Stimulated activated CD4-positive, alpha-beta T cell treated with anti-CD3 and anti-CD28 coated beads, Interleukin-4, amount 100 ng/mL, for 1 hour (primary cell): Measurements from ENCODE around the gene NFATC3.

Experiments used
- DNase-seq: peaks from one replicate; pipeline ENCODE4 v3.0.0-alpha.2; 2020

The NFATC3 gene

DNA sequence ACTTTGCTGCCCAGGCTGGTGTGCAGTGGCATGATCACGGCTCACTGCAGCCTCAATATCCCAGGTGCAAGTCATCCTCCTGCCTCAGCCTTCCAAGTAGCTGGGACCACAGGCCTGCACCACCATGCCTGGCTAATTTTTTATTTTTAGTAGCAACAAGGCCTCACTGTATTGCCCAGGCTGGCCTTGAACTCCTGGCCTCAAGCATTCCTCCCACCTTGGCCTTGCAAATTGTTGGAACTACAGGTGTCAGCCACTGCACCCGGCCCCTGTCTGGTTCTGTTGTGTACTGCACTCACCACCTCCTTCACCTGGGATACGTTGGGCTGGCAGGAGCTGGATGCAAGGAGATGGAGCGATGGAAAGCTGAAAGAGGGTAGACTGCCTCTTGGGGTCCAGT is 168.6 kb downstream of the NFATC3 start:
- no peak for DNase-seq

DNA sequence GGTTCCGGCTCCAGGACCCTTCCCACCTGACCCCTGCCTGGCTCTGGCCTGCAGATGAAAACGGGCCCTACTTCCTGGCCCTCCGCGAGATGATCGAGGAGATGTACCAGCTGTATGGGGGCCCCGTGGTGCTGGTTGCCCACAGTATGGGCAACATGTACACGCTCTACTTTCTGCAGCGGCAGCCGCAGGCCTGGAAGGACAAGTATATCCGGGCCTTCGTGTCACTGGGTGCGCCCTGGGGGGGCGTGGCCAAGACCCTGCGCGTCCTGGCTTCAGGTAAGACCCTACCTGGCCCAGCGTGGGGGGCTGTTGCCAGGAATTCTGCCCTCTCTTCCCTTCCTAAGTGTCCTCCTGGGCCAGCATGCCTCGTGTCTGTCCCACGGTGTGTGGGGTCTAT is 170.5 kb downstream of the NFATC3 start:
- no peak for DNase-seq

DNA sequence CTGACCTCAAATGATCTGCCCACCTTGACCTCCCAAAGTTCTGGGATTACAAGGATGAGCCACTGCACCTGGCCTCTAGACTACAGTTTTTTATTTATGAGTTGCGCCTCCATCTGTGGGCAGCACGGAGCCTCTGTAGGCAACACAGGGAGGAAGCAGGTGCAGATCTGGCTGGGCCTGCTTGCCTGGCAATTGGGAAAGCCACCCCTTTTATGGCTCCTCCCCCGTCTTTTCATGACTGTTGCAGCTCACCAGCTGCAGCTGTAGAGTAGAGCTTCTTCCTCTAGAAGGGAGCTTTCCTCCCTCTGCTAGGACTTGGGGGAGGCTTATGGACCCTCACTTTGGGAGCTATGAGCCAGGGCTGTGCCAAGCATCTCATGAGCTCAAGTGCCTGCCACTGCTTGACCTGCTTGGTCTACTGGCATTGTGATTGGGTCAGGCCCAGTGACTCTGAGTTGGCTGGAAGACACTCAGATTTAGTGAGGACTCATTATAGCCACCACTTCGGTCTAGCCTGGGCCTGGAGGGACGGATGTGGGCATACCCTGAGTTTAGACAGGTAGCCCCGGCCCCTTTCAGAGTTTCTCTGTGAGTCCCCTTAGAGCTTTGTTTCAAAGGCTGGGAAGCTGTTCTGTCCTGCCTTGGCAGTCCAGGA is 172.2 kb downstream of the NFATC3 start:
- no peak for DNase-seq

DNA sequence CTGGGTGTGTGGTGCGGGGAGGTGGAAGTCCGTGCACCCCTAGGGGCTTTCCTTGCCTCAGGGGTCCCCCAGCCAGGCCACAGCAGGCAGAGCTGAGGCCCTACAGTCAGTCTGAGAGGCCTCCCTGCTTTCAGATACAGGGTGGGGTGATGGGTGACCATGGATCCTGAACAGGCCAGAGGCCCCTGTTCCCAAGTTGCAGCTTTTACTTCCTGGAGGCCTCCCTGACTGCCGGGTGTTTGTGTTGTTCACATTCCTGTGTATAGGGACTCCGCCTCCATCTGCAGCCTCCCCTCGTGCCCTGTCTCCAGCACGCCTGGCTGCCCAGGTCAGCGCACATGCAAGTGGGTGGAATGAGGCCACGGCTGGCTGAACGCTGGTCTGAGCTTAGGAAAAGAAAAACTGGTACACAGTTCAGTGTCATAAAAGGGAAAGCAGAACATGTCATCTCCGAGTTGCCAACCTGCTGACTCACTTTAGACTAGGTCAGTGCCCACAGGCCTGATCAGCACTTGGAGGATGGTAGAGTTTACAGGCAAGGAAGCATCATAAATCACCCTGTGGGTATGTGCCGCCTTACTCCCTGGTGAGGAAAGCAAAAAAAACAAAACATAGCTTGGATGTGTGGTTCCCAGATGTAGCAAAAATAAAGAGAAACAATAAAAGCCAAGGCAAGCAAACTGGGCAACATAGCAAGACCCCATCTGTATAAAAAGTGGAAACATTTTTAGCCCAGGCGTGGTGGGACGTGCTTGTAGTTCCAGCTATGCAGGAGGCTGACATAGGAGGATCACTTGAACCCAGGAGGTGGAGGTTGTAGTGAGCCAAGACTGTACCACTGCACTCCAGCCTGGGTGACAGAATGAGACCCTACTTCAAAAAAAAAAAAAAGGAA is 173.0 kb downstream of the NFATC3 start:
- no peak for DNase-seq

DNA sequence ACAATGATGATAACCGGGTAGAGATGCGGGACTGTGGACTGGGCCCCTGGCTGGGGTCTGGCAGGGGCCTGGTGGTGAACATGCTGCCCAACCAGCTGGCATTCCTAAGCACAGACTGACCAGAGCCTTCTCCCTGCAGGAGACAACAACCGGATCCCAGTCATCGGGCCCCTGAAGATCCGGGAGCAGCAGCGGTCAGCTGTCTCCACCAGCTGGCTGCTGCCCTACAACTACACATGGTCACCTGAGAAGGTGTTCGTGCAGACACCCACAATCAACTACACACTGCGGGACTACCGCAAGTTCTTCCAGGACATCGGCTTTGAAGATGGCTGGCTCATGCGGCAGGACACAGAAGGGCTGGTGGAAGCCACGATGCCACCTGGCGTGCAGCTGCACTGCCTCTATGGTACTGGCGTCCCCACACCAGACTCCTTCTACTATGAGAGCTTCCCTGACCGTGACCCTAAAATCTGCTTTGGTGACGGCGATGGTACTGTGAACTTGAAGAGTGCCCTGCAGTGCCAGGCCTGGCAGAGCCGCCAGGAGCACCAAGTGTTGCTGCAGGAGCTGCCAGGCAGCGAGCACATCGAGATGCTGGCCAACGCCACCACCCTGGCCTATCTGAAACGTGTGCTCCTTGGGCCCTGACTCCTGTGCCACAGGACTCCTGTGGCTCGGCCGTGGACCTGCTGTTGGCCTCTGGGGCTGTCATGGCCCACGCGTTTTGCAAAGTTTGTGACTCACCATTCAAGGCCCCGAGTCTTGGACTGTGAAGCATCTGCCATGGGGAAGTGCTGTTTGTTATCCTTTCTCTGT is 174.0 kb downstream of the NFATC3 start:
- DNase-seq: no peak

DNA sequence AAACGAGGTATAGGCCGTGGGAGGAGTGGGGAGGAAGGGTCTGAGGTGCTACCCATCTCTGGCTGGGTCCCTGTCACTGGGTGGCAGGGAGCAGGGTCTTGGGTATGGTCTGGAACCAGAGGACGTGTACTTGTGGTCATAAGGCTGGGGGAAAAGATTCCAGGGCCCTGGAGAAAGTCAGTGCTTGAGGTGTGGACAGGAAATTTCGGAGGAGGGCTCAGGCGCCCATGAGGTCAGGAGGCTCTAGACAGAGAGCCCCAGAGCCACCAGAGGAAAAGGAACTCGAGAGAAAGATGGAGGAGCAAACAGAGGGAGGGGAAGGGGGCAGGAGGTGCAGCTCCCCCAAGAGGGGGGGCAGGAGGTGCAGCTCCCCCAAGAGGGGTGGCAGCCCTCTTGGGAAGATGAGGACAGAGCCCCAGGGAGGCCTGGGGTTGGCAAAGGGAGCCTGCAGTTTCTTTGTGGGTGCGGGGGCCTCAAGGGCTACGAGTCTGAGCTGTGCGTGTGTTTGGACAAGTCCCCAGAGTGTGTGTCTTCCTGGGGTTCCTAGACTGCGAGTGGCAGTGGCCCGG is 178.5 kb downstream of the NFATC3 start:
- DNase-seq: no peak

DNA sequence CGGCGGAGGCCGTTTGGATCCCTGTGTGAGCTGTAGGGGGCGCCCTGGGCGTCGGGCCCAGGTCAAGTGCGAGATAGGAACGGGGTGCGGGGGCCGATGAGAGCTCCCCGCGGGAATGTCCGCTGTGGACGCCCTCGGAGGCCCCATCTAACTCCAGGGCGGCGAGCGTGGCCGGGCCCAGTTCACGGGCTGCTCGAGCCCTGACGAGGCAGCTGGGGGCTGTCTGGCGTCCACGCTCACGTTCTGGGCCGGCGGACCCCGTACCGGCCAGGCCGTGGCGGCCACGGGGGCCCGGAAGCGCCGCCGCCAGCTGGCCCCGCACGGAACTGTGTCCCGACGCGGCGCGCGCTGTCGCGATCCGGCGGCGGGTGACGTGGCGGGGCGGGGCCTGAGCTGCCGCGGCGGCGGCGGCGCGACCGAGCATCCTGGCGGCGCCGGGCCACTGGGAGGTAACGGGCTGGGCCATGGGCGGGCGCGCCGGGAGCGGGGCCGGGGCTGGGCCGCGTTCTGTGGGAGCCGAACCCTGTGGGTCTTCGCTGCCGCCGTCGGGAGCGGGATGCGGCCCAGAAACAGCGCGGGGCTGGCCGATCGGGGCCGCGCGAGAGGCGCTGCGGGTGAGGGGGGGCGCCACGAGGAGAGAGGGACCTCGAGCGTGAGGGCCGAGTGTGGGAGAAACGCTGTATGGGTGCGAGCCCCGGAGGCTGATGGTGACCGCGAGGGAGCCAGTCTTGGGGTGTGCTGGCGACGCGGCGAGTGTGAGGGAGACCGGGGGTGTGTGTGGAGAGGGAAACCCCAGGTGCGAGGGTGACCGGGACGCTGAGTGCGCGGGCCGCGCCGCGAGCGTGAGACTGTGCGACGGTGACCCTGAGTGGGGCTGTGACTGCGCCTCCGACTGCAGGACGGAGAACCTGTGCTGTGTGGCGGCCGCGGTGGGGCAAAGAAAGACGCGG is 179.2 kb downstream of the NFATC3 start, which contains the start of gene SLC7A6:
Gene SLC7A6 (plus strand): TSS at position 399 of the 950 bp plus-strand sequence. CDS start 10,201 bp downstream, outside the sequence.
- DNase-seq: peak; percentile 86

DNA sequence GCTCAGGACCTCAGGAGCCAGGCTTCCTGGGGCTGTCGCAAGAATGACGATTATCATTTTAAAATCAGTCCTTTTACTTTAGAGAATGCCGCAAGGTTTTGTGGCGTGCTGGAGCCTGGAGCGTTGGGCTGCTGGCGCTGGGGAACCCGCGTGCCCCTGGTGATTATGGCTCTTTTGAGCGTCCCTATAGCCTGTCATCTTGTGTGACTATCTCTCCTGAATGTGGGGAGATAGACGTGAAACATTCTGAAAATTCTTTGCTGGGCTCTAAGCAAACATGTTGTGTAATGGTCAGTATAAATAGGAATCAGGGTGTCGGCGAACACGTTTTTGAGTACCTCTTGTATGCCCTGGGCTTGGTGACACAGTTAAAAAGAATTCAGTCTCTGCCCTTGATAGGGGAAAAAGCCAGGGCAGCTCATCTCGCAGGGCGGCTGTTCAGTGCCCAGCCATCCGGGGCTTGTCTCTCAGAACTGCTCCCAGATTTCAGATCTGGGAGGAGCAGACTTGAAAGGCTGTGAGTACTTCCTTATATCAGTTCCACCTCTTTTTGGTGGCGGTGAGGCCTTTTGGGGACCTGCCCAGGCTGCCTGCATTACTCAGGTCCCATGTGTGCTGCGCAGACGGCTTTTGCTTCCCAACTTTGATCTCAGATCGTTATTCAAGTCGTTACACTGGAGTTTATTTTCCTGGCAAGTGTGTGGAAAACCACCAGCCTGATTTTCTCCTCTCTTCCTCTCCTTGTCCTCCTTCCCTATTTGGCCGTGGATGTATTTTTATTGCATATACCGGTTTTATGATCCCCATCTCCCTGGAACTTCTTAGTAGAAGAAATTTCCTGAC is 180.1 kb downstream of the NFATC3 start:
- DNase-seq: peak; percentile 47

DNA sequence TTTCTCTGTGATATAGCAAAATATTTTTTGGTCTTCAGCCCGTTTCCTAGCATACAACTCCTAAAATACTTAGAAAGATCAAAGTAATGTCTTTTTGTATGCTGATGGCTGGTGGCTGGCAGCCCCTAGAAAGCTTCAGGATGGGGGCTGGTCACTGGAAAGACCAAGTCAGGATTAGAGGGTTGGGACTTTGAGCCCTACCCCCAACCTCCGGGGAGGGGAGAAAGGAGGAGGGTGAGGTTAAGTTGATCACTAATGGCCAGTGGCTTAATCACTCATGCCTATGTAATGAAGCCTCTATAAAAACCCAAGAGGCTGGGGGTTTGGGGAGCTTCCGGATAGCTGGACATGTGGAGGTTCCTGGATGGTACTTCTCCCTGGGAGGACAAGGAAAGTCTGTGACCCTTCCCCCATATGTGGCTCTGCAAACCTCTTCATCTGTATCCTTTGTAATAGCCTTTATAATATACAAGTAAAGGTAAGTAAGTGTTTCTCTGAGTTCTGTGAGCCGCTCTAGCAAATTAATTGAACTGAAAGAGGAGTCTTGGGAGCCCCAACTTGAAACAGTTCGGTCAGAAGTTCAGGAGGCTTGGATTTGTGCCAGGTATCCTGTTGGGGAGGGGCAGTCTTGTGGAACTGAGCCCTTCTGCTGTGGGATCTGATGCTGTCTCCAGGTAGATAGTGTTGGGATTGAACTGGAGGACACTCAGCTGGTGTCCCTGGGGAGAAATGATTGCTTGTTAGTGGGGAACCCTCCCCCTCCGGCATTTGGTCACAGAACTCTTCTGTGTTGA is 182.6 kb downstream of the NFATC3 start:
- DNase-seq: no peak

DNA sequence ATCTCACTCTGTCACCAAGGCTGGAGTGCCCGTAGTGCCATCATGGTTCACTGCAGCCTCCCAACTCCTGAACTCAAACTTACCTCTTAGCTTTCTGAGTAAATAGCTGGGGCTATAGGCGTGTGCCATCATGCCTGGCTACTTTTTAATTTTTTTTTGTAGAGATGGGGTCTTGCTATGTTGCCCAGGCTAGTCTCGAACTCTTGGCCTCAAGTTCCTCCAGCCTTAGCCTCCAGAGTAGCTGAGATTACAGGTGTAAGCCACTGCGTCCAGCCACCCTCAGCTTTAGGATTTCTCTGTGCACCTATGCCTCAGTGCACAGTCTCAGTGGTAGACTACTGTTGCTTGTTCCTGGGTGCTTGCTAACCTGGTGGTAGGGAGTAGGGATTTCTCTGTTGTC is 184.6 kb downstream of the NFATC3 start:
- no peak for DNase-seq

DNA sequence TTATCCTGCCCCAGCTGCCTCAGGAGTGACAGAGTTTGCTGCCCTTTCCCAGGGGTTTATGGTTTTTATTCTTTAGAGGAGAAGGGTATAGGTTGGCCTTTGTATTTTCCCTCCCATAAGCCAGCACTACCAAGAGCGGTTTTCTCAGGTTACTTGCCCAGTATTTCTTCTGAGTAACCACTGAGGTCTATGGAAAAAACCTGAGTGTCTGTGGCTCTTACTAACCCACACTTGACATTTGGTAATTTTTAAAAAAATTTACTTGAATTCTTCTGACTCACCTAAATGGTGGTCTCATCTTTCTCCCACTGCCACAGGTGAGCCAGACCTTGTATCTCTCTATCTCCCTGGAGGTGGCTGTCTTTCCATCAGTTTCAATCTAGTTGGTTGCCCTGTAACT is 185.2 kb downstream of the NFATC3 start:
- DNase-seq: no peak

DNA sequence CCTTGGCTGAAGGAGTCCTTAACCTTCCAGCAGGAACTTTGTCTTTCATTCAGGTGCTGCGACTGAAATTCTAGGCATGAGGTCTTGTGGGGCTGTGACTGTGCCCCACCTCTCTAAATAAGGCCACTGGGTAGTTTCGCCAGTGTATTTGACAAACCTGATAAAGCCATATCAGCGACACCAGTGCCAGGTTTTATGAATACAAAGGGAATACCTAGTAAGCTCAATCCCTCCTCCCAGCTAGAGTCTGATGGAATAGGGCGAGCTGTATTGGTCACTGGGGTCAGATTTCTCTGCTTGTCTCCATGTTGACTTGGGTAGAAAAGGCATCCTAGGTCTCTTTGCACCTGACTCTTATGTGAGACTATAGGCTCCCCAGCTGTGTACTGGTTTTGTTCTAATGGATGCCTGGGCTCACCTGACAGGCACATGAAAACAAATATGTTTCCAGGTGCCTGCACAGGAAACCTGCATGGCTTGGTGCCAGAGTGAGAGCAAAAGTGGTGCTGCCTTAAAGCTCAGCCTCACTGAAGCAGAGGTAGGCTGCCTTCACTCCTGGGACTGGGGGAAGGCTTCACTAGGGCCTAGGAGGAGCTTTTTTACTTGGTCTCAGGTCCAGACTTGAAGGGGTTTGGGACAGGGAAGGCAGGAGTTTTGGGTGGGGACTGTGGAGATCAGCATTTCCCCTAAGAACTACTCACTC is 187.5 kb downstream of the NFATC3 start:
- DNase-seq: peak; percentile 21

DNA sequence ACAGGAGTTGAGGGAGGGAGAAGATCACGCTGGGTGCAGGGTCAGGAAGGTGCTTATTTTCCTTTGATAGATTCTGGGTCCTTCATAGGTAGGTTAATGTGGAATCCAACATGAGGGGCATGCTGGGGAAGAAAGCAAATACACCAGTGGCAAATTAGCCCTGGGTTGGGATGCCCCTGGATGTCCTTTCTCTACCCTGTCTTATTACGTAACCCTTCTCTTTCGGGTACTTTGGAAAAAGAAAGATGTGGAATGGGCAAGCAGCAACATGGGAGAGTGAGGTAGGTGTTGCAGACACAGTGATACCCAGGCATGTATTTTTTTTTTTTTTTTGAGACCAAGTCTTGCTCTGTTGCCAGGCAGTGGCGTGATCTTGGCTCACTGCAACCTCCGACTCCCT is 188.3 kb downstream of the NFATC3 start:
- no peak for DNase-seq

DNA sequence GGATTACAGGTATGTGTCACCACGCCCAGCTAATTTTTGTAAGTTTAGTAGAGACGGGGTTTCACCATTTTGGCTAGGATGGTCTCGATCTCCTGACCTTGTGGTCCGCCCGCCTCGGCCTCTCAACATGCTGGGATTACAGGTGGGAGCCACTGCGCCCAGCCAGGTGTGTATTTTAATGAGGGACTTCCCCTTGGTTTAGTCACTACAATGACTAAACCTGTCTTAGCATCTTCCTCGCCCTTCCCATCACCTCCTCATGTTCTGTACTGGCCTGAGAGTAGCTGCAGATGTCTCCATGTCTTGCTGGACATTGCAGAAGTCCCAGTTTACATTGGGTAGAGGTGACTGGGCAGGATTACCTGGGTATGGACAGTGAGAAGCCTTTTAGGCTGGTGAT is 188.7 kb downstream of the NFATC3 start:
- no peak for DNase-seq

DNA sequence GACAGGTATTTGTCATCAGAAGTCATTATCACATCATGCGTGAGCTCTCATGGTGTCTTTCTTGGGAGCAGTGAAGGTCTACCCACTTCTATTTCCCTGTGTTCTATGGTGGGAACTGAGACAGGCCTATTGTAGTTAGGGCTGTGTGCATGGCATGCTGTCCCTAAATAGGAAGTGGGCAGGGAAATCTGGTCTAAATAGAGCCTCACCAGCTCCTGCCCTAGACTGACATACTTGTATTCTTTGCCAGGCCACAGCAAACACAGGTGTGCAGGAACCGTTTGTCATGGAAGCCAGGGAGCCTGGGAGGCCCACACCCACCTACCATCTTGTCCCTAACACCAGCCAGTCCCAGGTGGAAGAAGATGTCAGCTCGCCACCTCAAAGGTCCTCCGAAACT is 189.3 kb downstream of the NFATC3 start:
- DNase-seq: no peak

DNA sequence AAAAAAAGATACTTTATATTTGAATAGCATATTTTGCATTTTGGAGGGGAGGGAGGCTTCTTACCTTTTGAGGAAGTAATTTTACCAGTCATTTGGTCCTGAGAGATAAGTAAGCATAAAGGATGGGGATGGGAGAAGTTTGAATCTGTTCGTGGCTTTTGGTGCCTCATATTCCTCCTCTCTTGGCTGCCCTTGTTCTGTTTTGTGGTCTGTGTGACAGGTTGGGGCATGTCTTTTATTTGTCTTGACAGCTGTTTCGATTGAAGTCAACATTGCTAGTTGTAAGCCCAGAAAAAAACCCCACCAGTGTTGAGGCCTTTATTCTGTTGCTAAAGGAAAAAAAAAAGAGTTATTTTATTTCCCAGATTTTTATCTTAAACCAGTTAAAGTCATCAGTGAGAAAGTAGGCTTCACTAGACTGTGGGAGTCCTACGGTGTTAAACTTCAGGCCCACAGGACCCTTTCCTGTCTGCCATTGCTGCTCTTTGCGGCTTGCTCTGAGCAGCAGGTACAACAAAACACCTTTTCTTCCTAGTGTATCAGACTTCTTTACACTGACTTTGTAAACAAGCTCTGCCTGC is 190.5 kb downstream of the NFATC3 start:
- no peak for DNase-seq

DNA sequence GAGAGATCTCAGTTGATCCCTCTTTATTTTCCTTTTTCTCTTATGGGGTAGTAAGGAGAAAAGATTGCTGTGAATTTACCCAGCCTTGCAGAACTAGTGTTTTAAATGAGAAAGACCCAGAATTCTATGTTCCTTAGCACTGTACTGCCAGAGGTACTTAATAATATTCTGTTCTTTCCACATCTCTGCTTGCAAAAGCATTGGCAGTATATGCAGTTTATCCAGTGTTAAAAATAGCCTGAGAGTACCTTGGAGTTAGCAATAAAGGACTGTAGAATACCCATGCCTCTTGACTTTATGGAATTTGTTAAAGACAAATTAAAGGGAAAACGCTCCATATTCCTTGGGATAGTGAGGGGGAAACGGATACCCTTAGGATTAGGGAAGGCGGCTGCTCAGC is 191.1 kb downstream of the NFATC3 start:
- no peak for DNase-seq
